BE2C (cell line): Measurements from ENCODE around the gene CTNNBL1.

Experiments used
- DNase-seq: peaks from one replicate; pipeline ENCODE4 v3.0.0-alpha.2; 2020
- H3K27me3 ChIP-seq: fragments of 250-450 bp; sonication (Bioruptor Pico); 2 replicates; pipeline ENCODE4 v1.5.1; 2020; ENCODE audit warnings: mild to moderate bottlenecking
- H3K36me3 ChIP-seq: fragments of 250-450 bp; sonication (Bioruptor Pico); 2 replicates; pipeline ENCODE4 v1.5.1; 2020; ENCODE audit warnings: mild to moderate bottlenecking
- H3K4me1 ChIP-seq: fragments of 250-450 bp; sonication (Bioruptor Pico); 2 replicates; pipeline ENCODE4 v1.5.1; 2020
- H3K4me3 ChIP-seq: 2 replicates; pipeline ENCODE4 v1.5.1; 2011; ENCODE audit warnings: low read depth, low read length
- H3K9me3 ChIP-seq: fragments of 250-450 bp; sonication (Bioruptor Pico); 2 replicates; pipeline ENCODE4 v1.5.1; 2020
- CTCF ChIP-seq: IDR thresholded peaks from 2 replicates; pipeline ENCODE4 v1.5.1; 2012; ENCODE audit warnings: mild to moderate bottlenecking, low read depth, low read length

Gene CTNNBL1

GRCh38 chr20:37866051-37866450, 172.2 kb downstream of the CTNNBL1 start:
- TF ChIP-seq CTCF: no peak
- no peak for DNase-seq
- Histone ChIP-seq H3K9me3 (no peaks in the 10 kb centered on the region; the same call in 1 of the 2 replicates), H3K4me3 (no peak overlapping the region), H3K27me3 (no peaks in the 10 kb centered on the region), H3K4me1 (peaks cover 6% of the 10 kb centered on the region), H3K36me3 (peaks cover 21% of the 10 kb centered on the region)

GRCh38 chr20:37867289-37868195, 173.7 kb downstream of the CTNNBL1 start:
- H3K36me3 ChIP-seq: peaks cover 16% of the 10 kb centered on the region
- TF ChIP-seq CTCF: no peak
- no peaks in the 10 kb centered on the region for H3K27me3 ChIP-seq
- H3K4me3 ChIP-seq: no peak overlapping the region
- peaks cover 6% of the 10 kb centered on the region for H3K4me1 ChIP-seq
- H3K9me3 ChIP-seq: no peaks in the 10 kb centered on the region; the same call in 1 of the 2 replicates
- DNase-seq: no peak

DNA sequence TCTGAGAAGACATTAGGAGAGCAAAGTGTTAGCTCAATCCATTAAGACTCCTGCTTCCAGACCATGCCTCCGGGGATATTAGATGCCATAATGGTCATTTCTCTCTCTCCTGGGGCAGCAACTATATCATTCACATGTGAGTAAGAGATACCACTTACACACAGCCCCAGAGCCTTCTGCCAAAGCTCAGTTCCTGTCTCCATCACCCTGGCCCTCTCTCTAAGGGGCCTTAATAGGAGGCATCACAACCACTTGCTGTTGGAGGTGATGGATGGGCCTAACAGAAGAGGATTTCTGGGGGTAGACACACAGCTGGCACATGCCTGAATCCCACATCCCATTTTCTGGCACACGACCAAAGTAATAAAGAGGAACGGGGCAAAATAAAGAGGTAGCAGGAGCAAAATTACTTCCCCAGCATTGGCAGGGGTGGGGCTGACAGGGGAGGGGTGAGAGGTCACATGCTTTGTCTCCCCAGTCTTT, 175.1 kb downstream of the CTNNBL1 start:
- DNase-seq: peak; percentile 43
- Histone ChIP-seq H3K36me3 (peaks cover 18% of the 10 kb centered on the region), H3K4me3 (no peak overlapping the region), H3K4me1 (peaks cover 6% of the 10 kb centered on the region), H3K9me3 (no peaks in the 10 kb centered on the region), H3K27me3 (no peaks in the 10 kb centered on the region)
- TF ChIP-seq CTCF: no peak

- Histone ChIP-seq H3K4me1 (peaks cover 6% of the 10 kb centered on the region), H3K36me3 (peaks cover 18% of the 10 kb centered on the region), H3K4me3 (no peak overlapping the region), H3K27me3 (no peaks in the 10 kb centered on the region), H3K9me3 (no peaks in the 10 kb centered on the region)
- no peak for DNase-seq
- TF ChIP-seq CTCF: no peak
These were observed 175.6 kb downstream of the CTNNBL1 start for GRCh38 chr20:37869334-37869861.

GRCh38 chr20:37870294-37870693, 176.5 kb downstream of the CTNNBL1 start:
- no peak for DNase-seq
- H3K36me3 ChIP-seq: peaks cover 13% of the 10 kb centered on the region
- H3K27me3 ChIP-seq: no peaks in the 10 kb centered on the region
- no peak overlapping the region for H3K4me3 ChIP-seq
- H3K9me3 ChIP-seq: no peaks in the 10 kb centered on the region
- peaks cover 6% of the 10 kb centered on the region for H3K4me1 ChIP-seq
- no peak for TF ChIP-seq CTCF

GRCh38 chr20:37871751-37872150, 177.9 kb downstream of the CTNNBL1 start:
- H3K4me1 ChIP-seq: peaks cover 6% of the 10 kb centered on the region
- no peak overlapping the region for H3K4me3 ChIP-seq
- no peak for DNase-seq
- TF ChIP-seq CTCF: no peak
- no peaks in the 10 kb centered on the region for H3K27me3 ChIP-seq
- H3K36me3 ChIP-seq: peaks cover 9% of the 10 kb centered on the region
- no peaks in the 10 kb centered on the region for H3K9me3 ChIP-seq
